AML-193 (cell line): ENCODE measurements around the gene KCNK2.

Source experiments
- DNase-seq, 2 experiments: peaks; one replicate each; lab custom pipeline; 2025; lab: John Stamatoyannopoulos, UW

KCNK2 gene

DNA sequence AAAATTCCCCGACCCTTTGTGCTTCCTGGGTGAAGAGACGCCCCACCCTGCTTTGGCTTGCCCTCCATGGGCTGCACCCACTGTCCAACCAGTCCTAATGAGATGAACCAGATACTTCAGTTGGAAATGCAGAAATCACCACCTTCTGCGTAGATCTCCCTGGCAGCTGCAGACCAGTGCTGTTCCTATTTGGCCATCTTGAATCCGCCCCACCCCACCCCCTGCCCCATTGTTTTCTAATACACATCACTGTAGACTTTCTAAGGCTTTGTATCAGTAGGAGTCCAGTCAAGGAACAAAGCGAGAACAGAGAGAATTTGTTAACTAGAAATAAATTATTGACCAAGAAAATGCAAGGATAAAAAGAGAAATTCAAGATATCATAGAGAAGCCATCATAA is 178.2 kb downstream of the KCNK2 start:
- no peak for DNase-seq

DNA sequence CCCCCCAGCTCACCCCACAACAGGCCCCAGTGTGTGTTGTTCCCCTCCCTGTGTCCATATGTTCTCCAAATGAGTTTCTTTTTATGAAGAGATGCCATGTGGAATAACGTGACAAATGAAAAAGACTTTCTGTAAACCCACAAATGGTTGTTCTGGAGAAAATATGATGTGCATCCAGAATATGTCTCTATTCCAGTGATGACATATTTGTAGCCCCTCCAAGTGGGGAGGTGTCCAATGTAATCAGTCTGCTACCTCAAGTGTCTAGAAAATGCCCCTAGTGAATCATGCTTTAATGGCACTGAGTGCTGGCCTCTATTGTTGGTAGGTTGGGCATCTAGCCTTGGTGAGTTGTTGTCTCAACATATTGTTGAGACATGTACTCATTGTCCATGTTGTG is 179.6 kb downstream of the KCNK2 start:
- no peak for DNase-seq

DNA sequence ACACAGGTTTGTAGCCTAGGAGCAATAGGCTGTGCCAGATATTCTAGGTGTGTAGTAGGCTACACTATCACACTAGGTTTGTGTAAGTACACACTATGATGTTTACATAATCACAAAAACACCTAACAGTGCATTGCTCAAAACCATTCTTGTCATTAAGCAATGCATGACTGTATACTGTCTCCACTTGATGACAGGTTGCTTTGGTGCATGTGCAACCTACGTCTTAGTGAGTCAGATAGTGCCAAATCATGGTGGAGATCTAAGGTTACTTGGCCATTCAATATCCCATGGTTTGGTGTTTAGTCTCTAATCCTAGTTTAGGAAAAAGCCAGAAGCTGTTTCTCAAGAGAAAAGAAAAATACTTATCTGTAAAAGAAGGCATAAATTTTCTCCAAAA is 181.1 kb downstream of the KCNK2 start:
- no peak for DNase-seq

DNA sequence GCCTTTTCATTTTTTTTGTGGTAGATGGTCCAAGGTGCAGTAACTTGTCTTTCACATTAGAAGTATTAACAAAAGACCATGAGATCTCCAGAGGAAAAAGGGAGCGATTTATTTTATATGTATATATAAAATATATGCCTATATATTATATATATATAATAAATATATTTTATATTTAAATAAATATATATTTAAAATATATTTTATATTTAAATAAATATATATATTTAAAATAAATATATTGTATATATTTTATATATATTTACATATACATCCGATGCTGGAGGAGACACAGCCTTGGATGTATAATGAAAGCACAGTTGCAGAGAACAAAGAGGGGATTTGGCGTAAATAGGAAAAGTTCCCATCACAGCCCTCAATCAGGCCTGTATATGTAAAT is 182.1 kb downstream of the KCNK2 start:
- DNase-seq = no peak

DNA sequence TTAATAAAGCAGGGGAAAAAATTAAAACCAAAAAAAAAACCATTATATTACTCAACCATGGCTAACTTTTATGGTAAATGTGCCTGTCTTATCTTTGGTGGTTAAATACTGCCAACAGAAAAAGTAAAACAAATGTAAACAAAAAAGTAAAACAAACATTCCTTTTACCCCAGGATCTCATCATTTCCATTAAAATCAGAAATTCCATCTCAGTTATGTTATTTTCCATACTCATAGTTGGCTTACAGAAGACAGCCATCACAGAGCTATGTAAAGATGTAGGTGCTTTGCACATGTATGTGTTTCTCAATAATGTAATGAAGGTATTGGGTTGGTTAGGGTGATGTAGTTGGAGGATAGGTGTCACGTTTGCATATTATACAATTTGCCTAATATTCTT is 185.0 kb downstream of the KCNK2 start:
- no peak for DNase-seq

DNA sequence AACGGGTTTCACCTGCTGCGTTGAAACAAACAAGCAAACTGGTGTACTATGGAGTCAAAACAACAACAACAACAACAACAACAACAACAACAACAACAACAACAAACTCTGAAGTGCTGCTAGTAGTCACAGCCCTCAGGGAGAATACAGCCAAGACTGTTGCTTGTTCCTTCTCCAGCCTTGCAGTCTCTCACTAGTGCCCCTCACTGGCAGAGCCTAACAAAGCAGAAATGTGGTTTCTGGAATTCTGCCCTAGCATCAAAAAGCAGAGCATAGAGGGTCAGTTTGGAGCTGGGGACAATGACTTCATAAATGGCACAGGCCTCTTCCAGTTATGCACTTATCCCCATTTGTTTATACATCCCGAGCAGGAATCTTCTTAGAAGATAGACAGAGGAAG is 187.4 kb downstream of the KCNK2 start:
- DNase-seq = no peak

DNA sequence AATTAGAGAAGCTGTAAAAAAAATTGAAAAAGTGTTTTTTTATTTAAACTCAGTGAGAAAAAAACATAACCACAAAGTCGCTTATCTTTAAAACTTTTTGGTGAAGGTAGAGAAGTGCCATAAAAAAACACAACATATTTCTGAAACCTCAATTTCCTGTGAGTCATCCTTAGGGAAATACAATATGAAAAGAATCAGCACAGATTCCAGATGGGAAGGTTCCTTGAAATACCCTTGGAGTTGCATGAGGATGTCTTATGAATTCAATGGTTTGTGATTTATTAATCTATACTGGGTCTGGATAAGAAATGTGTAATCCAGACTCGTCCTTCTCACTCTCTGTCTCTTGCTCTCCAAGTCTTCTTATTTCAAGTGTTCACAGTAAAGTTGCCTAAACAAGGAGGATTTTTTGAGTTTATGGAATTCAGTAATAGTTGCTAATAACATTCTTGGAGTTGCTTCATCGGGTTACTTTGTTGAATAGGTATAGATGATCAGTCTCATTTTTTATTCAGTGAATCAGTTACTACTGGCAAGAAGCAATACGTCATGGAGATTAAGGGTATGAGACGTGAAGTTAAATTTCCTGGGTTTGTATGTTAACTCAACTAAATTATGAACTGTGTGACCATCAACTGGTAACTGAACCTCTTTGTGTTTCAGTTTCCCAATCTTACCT is 191.4 kb downstream of the KCNK2 start:
- no peak for DNase-seq

DNA sequence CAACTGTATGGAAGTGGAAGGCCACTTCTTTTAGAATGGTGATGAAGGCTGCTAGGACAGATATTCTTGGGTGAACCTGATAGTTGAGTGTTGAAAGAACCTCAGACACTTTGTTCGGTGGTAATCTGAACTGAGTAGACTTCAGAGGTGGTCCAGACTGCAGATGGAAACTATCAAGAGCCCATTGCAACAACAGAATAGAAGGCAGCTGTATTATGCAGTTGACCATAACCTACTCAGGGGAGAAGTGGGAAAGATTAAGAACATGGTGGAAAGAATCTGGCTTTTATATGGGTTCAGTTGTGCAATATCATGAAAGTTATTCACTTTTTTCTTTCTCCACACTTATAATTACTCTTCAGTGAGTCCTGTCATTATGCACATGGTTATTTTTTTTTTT is 194.0 kb downstream of the KCNK2 start:
- DNase-seq = no peak

DNA sequence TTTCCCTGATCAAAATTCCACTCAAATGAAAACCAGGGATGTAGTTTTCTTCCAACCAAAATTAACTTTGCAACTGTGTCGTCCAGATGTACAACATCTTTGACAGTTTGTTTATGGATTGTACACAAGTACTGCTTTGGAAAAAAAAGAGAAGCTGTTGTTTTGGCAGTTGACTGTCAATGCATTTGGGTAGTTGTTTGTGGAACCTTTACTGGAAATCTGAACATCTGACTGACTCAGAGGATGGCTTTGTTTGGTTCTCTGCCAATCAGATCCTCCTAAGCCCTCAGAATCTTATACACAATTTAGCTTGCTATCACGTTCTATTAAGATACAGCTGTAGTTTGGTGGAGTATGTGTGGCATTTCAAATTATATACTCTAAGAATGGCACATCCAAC is 195.0 kb downstream of the KCNK2 start:
- DNase-seq = no peak

DNA sequence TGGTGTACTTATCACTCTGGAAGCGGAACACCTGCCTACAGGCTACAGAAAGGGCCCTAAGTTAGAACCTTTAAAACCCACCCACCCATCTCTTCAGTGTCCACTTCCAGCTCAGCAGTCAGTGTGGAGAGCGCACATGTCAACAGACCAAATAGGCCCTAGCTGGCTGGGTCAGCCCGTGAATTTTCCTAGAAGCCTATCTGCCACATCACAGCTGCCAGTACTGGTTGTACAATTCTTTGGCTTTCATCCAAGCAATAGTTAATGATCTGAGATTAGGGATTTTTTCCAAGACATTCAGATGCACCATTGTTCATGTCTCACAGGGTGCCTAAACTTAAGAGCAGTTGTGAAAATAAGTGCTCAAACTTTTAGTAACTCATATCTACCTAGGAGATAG is 197.1 kb downstream of the KCNK2 start:
- DNase-seq = no peak

DNA sequence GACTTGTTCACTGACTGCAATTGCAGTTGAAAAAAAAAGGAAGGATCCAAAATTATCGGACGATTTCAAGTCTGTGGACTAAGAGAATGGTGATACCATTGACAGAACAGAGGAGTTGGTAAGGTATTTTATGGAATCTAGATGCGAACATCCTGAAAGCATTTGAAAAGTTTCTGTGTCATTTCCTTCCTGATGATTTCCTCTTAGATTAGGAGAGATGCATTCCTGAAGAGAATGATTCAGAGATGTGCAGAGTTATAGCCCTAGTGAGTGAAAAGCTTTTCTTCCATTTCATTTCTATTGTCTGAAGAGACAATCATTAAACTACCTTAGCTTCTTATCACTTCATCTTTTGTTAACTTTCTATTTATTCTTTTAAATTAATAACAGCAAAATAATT is 200.0 kb downstream of the KCNK2 start:
- DNase-seq = no peak

DNA sequence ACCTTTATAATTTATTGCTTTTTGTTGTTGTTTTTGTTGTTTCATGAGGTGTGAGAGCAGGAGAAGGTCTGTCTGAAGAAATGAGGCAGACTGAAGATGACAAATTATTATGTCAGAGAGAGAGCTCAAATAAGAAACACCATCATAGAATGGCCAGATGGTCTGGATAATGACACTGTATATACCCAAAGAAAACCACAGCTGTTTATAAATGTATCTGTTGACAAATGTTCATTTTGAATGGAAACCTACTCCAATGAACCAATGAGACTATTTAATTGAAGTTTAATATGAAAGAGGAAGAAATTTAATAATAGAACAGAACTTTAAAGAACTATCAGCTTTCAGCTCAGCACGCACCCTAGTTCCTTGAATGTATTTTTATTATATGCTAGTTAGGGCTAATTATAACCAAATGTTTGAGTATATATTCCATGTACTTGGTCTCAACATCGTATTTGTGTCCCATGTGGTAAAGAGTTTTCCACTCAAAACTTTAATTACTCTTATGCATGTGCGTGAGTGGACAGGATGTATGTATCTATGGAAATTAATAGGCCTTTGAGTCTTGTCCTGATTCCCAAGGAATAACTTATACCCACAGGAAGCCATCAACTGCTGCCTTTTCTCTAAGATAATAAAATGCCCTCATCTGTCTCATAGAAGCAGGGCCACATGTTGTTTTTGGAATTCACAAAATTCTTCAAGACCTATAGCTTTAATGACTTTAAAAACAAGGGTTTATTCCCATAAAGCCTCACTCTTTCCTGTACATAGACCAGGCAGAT is 202.7 kb downstream of the KCNK2 start:
- no peak for DNase-seq
